GM12873 (cell line): ENCODE measurements around the gene GDF15.

Experiments
- CTCF ChIP-seq: IDR thresholded peaks from 2 replicates; pipeline ENCODE4 v1.5.1; 2012; ENCODE audit warnings: low read depth, mild to moderate bottlenecking, moderate library complexity, low read length, control low read depth; ENCODE audit not compliant: insufficient read depth; ENCODE audit errors: missing control alignments

The GDF15 gene

GRCh38 chr19:18353378-18354005, 32.5 kb upstream of the GDF15 start:
- no peak for TF ChIP-seq CTCF

GRCh38 chr19:18357041-18357440, 28.9 kb upstream of the GDF15 start:
- TF ChIP-seq CTCF = no peak

GRCh38 chr19:18361646-18362045, 24.3 kb upstream of the GDF15 start:
- no peak for TF ChIP-seq CTCF

DNA sequence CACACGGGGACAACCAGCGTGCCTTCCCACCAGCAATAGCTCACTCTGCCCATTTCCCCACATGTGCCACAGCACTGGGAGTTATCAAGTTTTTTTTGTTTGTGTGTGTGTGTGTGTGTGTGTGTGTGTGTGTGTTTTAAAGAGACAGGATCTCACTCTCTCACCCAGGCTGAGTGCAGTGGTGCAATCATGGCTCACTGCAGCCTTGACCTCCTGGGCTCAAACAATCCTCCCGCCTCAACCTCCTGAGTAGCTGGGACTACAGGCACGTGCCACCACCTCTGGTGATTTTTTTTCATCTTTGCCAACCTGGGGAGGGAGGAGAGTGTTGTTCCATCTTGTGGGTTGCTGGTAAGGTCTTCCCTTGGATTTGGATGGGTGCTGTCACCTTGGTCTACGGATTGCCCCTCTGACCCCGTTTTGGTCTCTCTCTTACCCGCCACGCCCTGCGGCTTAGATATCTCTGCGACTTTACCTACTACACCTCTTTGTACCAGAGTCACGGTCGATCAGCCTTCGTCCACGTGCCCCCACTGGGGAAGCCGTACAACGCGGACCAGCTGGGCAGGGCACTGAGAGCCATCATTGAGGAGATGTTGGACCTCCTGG, 22.9 kb upstream of the GDF15 start:
- no peak for TF ChIP-seq CTCF

DNA sequence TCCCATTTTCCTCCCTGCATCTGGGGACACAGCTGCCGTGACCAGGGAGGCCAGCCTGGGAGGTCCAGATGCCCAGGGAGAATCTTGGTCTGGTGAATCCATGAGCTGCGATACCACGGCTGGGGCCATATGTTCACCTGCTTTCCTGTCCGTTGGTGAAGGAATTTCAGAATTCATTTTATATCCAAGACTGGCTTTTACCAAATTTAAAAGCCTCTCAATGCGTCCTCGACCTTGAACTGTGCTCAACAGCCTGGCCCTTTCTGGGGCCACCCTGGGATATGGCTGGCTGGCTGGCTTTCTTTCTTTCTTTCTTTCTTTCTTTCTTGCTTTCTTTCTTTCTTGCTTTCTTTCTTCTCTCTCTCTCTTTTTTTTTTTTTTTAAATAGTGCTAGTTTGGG, 22.2 kb upstream of the GDF15 start:
- no peak for TF ChIP-seq CTCF

DNA sequence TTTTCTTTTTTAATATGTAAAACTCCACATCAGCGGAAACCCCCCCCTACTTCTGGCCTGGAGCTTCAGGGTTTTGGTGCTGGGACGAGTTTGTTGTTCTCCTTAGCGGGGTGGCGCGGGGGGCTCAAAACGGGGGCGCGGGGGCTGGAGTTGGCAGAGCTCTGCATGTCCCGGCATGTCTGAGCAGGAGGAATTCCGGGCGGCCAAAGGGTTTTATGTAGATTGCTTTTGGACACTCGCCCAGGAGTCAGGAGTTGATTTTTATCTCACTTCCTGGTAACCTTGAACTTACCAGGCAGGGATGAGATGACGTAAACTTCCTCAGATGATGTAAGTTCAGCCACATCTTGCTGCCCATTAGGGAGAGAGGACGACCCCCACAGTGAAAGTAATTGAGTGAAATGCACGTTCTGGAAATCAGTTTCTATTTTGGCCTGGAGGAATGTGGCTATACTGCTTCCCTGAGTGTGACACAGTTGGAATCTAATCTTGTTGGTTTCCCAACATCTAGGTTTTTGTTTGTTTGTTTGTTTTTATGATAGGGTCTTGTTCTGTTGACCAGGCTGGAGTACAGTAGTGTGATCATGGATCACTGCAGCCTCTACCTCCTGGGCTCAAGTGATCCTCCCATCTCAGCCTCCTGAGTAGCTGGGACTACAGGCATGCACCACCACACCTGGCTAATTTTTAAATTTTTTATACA, 21.0 kb upstream of the GDF15 start:
- TF ChIP-seq CTCF = no peak

- TF ChIP-seq CTCF = no peak
These were observed 19.9 kb upstream of the GDF15 start for GRCh38 chr19:18366021-18366435.
